Mucosa of stomach (tissue), 1 donor: ENCODE measurements around the gene SYNGR2.

Source experiments
- H3K27me3 ChIP-seq: one replicate; pipeline ENCODE4 v1.7.0; 2013; ENCODE audit warnings: mild to moderate bottlenecking, low read length; ENCODE audit not compliant: control insufficient read depth, insufficient read depth
- H3K36me3 ChIP-seq: one replicate; pipeline ENCODE4 v1.7.0; 2013; ENCODE audit warnings: low read length; ENCODE audit not compliant: control insufficient read depth, insufficient read depth
- H3K4me1 ChIP-seq: one replicate; pipeline ENCODE4 v1.7.0; 2013; ENCODE audit warnings: mild to moderate bottlenecking, low read length; ENCODE audit not compliant: control insufficient read depth, insufficient read depth
- H3K4me3 ChIP-seq: one replicate; pipeline ENCODE4 v1.7.0; 2013; ENCODE audit warnings: low read length
- H3K9ac ChIP-seq: one replicate; pipeline ENCODE4 v1.7.0; 2013; ENCODE audit warnings: mild to moderate bottlenecking, low read length, moderate library complexity
- H3K9me3 ChIP-seq: one replicate; pipeline ENCODE4 v1.7.0; 2013; ENCODE audit warnings: mild to moderate bottlenecking, low read length, moderate library complexity; ENCODE audit not compliant: control insufficient read depth
- donor health status: Pancreatic carcinoma.

SYNGR2 gene, protein sequence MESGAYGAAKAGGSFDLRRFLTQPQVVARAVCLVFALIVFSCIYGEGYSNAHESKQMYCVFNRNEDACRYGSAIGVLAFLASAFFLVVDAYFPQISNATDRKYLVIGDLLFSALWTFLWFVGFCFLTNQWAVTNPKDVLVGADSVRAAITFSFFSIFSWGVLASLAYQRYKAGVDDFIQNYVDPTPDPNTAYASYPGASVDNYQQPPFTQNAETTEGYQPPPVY

DNA sequence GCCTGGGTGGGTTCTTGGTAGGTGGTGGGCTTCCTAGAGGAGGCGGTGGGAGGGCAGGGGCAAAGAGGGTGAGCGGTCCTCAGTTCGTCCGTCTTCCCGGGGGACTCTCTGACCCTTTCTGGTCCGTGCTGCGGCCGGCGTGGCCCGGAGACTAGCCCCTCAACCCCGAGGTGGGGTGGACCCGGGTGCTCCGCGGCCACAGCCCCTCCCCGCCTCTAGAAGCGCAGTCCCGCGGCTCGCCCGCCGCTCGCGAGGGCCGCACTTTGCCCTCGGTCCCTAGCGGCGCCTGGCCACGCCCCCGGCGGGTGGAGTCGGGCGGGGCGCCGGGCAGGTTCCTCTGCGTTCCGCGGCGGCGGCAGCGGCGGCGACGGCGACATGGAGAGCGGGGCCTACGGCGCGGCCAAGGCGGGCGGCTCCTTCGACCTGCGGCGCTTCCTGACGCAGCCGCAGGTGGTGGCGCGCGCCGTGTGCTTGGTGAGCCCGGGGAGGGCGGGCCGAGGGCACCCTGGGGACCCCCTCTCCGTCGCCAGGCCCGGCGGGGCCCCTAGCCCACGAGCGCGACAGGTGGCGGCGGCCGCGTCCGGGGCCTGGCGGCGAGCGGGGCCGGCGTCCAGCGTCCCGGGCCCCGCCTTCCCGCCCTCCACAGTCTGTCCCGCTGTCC is at the start of gene SYNGR2:
TSS of gene SYNGR2 (plus strand) at position 340 of the 661 bp plus-strand sequence. CDS start at position 376, 36 bp downstream.
- peak within 1 kb of the TSS; percentile 83 for H3K9ac ChIP-seq
- no peaks in the 10 kb centered on the region for H3K27me3 ChIP-seq
- peaks cover 51% of the 10 kb centered on the region for H3K4me1 ChIP-seq
- peaks cover 9% of the 10 kb centered on the region for H3K36me3 ChIP-seq
- no peaks in the 10 kb centered on the region for H3K9me3 ChIP-seq
- peak within 1 kb of the TSS; percentile 69 for H3K4me3 ChIP-seq

DNA sequence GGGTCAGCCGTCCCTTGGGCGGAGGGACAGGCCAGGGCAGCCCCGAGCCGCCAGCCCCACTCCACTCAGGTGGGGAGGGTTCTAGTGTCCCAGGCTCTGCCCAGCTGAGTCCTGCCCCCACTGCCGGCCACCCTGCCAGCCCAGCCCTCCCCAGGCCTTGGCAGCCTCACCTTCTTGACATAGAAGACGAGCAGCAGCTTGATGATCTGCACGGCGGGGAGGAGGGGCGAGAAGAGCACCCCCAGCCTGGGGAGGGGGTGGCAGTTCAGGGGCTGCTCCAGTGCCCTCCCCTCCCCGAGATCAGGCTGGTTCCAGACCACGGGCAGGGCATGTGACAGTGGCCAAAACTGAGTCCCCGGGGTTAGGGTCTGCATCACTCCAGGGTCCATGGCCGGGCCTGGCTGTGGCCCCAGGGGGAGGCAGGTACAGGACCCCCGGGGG is 49.6 kb upstream of the SYNGR2 start:
- Histone ChIP-seq H3K27me3 (no peaks in the 10 kb centered on the region), H3K9ac (no peak overlapping the region), H3K4me1 (peaks cover 10% of the 10 kb centered on the region), H3K9me3 (no peaks in the 10 kb centered on the region), H3K36me3 (peaks cover 4% of the 10 kb centered on the region), H3K4me3 (no peak overlapping the region)

- no peak overlapping the region for H3K4me3 ChIP-seq
- H3K9ac ChIP-seq, result no peak overlapping the region
- no peaks in the 10 kb centered on the region for H3K9me3 ChIP-seq
- no peaks in the 10 kb centered on the region for H3K27me3 ChIP-seq
- H3K36me3 ChIP-seq, result peaks cover 4% of the 10 kb centered on the region
- H3K4me1 ChIP-seq, result peaks cover 17% of the 10 kb centered on the region
Observed at GRCh38 chr17:78120537-78120936, 47.8 kb upstream of the SYNGR2 start.

GRCh38 chr17:78120971-78121800 is 47.2 kb upstream of the SYNGR2 start:
- no peaks in the 10 kb centered on the region for H3K27me3 ChIP-seq
- H3K9ac ChIP-seq, result no peak overlapping the region

GRCh38 chr17:78121801-78122215 is 46.6 kb upstream of the SYNGR2 start:
- no peak overlapping the region for H3K9ac ChIP-seq
- peaks cover 4% of the 10 kb centered on the region for H3K36me3 ChIP-seq

More at GRCh38 chr17:78120971-78121800, 47.2 kb upstream of the SYNGR2 start:
- Histone ChIP-seq H3K9me3 (no peaks in the 10 kb centered on the region), H3K36me3 (peaks cover 4% of the 10 kb centered on the region), H3K4me1 (peaks cover 19% of the 10 kb centered on the region), H3K4me3 (no peak overlapping the region)

GRCh38 chr17:78122216-78122930 is 46.0 kb upstream of the SYNGR2 start:
- no peaks in the 10 kb centered on the region for H3K27me3 ChIP-seq
- H3K36me3 ChIP-seq, result peaks cover 4% of the 10 kb centered on the region
- peaks cover 20% of the 10 kb centered on the region for H3K4me1 ChIP-seq
- H3K9me3 ChIP-seq, result no peaks in the 10 kb centered on the region
- H3K4me3 ChIP-seq, result no peak overlapping the region
- H3K9ac ChIP-seq, result no peak overlapping the region

More at GRCh38 chr17:78121801-78122215, 46.6 kb upstream of the SYNGR2 start:
- no peak overlapping the region for H3K4me3 ChIP-seq
- no peaks in the 10 kb centered on the region for H3K9me3 ChIP-seq
- H3K27me3 ChIP-seq, result no peaks in the 10 kb centered on the region
- H3K4me1 ChIP-seq, result peaks cover 20% of the 10 kb centered on the region

- Histone ChIP-seq H3K4me3 (no peak overlapping the region), H3K9ac (no peak overlapping the region), H3K4me1 (peaks cover 20% of the 10 kb centered on the region), H3K9me3 (no peaks in the 10 kb centered on the region), H3K27me3 (no peaks in the 10 kb centered on the region), H3K36me3 (peaks cover 4% of the 10 kb centered on the region)
Observed at GRCh38 chr17:78122931-78123249, 45.5 kb upstream of the SYNGR2 start.

DNA sequence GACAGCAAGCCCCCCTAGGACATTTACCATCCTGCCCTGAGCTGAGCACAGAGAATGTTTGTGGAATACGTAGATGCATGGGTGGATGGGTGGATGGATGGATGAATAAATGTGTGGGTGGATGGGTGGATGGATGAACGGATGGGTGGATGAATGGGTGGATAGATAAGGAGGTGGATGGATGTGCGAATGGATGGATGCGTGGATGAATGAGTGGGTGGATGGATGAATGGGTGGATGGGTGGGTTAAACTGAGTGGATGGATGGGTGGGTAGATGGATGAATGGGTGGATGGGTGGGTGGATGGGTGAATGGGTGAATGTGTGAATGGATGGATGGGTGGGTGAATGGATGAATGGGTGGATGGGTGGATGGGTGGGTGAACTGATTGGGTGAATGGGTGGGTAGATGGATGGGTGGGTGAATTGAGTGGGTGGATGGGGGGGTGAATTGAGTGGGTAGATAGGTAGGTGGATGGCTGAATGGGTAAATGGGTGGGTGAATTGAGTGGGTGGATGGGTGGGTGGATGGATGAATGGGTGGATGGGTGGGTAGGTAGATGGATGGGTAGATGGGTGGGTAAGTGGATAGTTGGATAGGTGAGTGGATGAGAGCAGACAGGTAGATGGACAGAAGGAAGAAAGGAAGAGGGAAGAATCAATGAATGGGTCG is 45.0 kb upstream of the SYNGR2 start:
- Histone ChIP-seq H3K9me3 (no peaks in the 10 kb centered on the region), H3K4me1 (peaks cover 23% of the 10 kb centered on the region), H3K36me3 (peaks cover 4% of the 10 kb centered on the region), H3K27me3 (no peaks in the 10 kb centered on the region), H3K4me3 (no peak overlapping the region), H3K9ac (no peak overlapping the region)

DNA sequence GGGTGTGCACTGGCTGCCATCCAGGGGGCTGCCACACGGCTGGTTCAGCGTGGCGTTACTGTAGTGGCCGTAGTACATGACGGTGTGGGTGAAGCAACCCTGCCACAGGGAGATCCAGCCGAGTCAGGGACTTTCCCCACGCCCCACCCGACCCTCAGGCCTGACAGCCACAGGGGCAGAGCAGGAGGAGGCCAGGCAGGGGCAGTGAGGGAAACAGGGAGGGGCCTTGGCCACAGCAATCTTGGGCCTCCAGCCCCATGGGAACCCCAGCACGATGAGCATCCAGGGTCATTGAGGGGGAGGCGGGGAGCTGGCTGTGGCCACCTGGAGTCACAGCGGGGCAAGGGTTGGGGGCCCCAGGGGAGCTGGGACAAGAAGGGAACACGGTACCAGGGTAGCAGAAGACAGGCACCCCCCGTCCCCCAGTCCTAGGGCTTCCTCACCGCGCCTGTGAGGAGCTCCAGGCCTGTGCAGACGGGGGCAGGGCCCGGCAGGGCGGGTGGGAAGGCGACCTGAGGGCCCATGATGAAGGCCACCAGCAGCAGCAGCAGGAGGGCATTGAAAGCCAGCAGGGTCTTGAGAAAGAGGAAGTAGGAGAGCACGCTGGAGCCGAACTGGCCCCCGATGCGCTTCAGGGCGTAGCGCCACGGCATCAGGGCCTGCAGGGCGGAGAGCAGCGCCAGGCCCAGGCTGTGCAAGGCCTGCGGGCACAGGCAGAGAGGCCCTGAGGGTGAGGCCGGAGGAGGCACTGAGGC is 44.1 kb upstream of the SYNGR2 start:
- Histone ChIP-seq H3K27me3 (peaks cover 3% of the 10 kb centered on the region), H3K4me3 (no peak overlapping the region), H3K9ac (no peak overlapping the region), H3K4me1 (peaks cover 29% of the 10 kb centered on the region), H3K36me3 (peaks cover 4% of the 10 kb centered on the region), H3K9me3 (no peaks in the 10 kb centered on the region)

DNA sequence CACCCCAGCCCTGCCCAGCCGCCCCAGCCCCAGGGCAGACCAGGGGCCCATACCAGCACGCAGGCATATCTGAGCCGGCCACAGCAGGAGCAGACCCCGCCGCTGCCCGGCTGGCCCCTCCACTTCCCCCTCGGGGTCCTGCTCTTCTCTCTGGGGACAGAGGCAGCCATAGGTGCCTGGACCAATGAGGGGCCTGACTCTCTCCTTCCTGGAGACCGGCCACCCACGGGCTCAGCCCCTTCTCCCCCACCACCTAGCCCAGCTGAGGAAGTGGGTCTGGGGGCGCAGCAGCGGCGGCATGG is 43.6 kb upstream of the SYNGR2 start:
- Histone ChIP-seq H3K27me3 (peaks cover 7% of the 10 kb centered on the region), H3K9ac (no peak overlapping the region), H3K4me1 (peaks cover 34% of the 10 kb centered on the region), H3K36me3 (peaks cover 4% of the 10 kb centered on the region), H3K9me3 (no peaks in the 10 kb centered on the region), H3K4me3 (no peak overlapping the region)
